MM.1S (cell line): Measurements from ENCODE around the gene GNAT1.

Source experiments
- DNase-seq: peaks from one replicate; pipeline ENCODE4 v3.0.0-alpha.2; 2015
- H2AFZ ChIP-seq: fragments of 300-600 bp; sonication (generic); 2 replicates; pipeline ENCODE4 v1.6.0; 2016; ENCODE audit warnings: antibody characterized with exemption, low read length
- H3F3A ChIP-seq: fragments of 300-600 bp; sonication (generic); 2 replicates; pipeline ENCODE4 v1.6.1; 2016; ENCODE audit warnings: mild to moderate bottlenecking, antibody characterized with exemption, low read length, moderate library complexity, mixed read lengths; ENCODE audit not compliant: insufficient read depth
- H3K27ac ChIP-seq: fragments of 300-600 bp; sonication (generic); 2 replicates; pipeline ENCODE4 v1.5.1; 2016; ENCODE audit warnings: mild to moderate bottlenecking, low read length
- H3K27me3 ChIP-seq: fragments of 300-600 bp; sonication (generic); replicated peaks from 2 replicates; pipeline ENCODE4 v1.6.0; 2016; ENCODE audit warnings: low read length; ENCODE audit not compliant: insufficient read depth
- H3K36me3 ChIP-seq: fragments of 300-600 bp; sonication (generic); replicated peaks from 2 replicates; pipeline ENCODE4 v1.6.1; 2016; ENCODE audit warnings: mild to moderate bottlenecking, low read length, mixed read lengths; ENCODE audit not compliant: insufficient read depth
- H3K4me1 ChIP-seq: fragments of 300-600 bp; sonication (generic); 2 replicates; pipeline ENCODE4 v1.6.1; 2016; ENCODE audit warnings: low read length, mixed read lengths
- H3K4me2 ChIP-seq: fragments of 300-600 bp; sonication (generic); 2 replicates; pipeline ENCODE4 v1.6.0; 2016; ENCODE audit warnings: low read depth, low read length
- H3K4me3 ChIP-seq: fragments of 300-600 bp; sonication (generic); 2 replicates; pipeline ENCODE4 v1.5.1; 2016; ENCODE audit warnings: low read length, mixed read lengths
- H3K79me2 ChIP-seq: fragments of 300-600 bp; sonication (generic); 2 replicates; pipeline ENCODE4 v1.6.1; 2016; ENCODE audit warnings: mixed run types, low read length, mixed read lengths
- H3K9ac ChIP-seq: fragments of 300-600 bp; sonication (generic); 2 replicates; pipeline ENCODE4 v1.6.1; 2016; ENCODE audit warnings: low read length, mixed read lengths
- H3K9me2 ChIP-seq: fragments of 300-600 bp; sonication (generic); replicated peaks from 2 replicates; pipeline ENCODE4 v1.6.1; 2016; ENCODE audit warnings: mild to moderate bottlenecking, low read length, mixed read lengths; ENCODE audit not compliant: insufficient read depth
- H3K9me3 ChIP-seq: fragments of 300-600 bp; sonication (generic); replicated peaks from 2 replicates; pipeline ENCODE4 v1.6.1; 2016; ENCODE audit warnings: mild to moderate bottlenecking, low read length, mixed read lengths; ENCODE audit not compliant: insufficient read depth
- H4K20me1 ChIP-seq: fragments of 300-600 bp; sonication (generic); 2 replicates; pipeline ENCODE4 v1.6.1; 2016; ENCODE audit warnings: mild to moderate bottlenecking, low read length, moderate library complexity, mixed read lengths; ENCODE audit not compliant: insufficient read depth
- EZH2 ChIP-seq: fragments of 300-600 bp; sonication (generic); optimal IDR thresholded peaks from 2 replicates; pipeline ENCODE3; 2017; ENCODE audit warnings: low read depth, mild to moderate bottlenecking, antibody characterized with exemption, low read length, mixed read lengths
- EZH2phosphoT487 ChIP-seq: fragments of 300-600 bp; sonication (generic); IDR thresholded peaks from 2 replicates; pipeline ENCODE4 v1.6.1; 2018; ENCODE audit warnings: antibody characterized with exemption, low read length
- TF ChIP-seq, protein P1 (sequence below): fragments of 300-600 bp; sonication (generic); IDR thresholded peaks from 2 replicates; pipeline ENCODE4 v1.5.1; 2016; ENCODE audit warnings: antibody characterized with exemption, low read length, mixed read lengths

GNAT1 gene

DNA sequence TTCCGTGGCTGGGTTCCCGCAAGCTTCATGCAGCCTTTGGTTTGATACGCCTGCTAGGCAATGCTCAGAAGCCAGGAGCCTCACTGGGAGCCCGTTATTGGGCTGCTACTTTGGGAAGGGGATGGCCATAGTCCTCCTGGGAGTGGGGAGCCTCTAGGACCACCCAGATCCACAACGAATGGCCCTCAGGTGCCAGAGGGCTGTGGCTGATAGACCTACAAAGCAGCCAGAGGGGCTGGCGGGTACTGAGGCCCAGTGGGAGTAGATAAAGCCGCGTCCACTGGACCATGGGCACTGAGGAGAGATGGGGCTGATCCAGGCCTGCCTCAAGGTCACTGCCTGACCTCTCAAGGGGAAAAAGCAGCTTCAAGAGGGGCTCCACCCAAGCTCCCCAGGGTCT lies 714 bp downstream of the GNAT1 start:
- no peaks in the 10 kb centered on the region for H3K9me2 ChIP-seq
- no peak overlapping the region for H3K9ac ChIP-seq
- no peak overlapping the region for H3K27ac ChIP-seq
- H3F3A ChIP-seq: no peaks in the 10 kb centered on the region
- no peaks in the 10 kb centered on the region for H4K20me1 ChIP-seq
- DNase-seq: no peak
- H3K9me3 ChIP-seq: no peaks in the 10 kb centered on the region
- H3K4me3 ChIP-seq: no peak overlapping the region
- no peaks in the 10 kb centered on the region for H3K79me2 ChIP-seq
- peaks cover 60% of the 10 kb centered on the region for H3K27me3 ChIP-seq
- no peaks in the 10 kb centered on the region for H3K4me1 ChIP-seq
- no peak overlapping the region for H3K4me2 ChIP-seq
- no peak overlapping the region for H2AFZ ChIP-seq
- no peak for TF ChIP-seq EZH2phosphoT487
- TF ChIP-seq, protein P1, sequence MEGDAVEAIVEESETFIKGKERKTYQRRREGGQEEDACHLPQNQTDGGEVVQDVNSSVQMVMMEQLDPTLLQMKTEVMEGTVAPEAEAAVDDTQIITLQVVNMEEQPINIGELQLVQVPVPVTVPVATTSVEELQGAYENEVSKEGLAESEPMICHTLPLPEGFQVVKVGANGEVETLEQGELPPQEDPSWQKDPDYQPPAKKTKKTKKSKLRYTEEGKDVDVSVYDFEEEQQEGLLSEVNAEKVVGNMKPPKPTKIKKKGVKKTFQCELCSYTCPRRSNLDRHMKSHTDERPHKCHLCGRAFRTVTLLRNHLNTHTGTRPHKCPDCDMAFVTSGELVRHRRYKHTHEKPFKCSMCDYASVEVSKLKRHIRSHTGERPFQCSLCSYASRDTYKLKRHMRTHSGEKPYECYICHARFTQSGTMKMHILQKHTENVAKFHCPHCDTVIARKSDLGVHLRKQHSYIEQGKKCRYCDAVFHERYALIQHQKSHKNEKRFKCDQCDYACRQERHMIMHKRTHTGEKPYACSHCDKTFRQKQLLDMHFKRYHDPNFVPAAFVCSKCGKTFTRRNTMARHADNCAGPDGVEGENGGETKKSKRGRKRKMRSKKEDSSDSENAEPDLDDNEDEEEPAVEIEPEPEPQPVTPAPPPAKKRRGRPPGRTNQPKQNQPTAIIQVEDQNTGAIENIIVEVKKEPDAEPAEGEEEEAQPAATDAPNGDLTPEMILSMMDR: no peak
- TF ChIP-seq EZH2: no peak
- H3K36me3 ChIP-seq: no peaks in the 10 kb centered on the region

DNA sequence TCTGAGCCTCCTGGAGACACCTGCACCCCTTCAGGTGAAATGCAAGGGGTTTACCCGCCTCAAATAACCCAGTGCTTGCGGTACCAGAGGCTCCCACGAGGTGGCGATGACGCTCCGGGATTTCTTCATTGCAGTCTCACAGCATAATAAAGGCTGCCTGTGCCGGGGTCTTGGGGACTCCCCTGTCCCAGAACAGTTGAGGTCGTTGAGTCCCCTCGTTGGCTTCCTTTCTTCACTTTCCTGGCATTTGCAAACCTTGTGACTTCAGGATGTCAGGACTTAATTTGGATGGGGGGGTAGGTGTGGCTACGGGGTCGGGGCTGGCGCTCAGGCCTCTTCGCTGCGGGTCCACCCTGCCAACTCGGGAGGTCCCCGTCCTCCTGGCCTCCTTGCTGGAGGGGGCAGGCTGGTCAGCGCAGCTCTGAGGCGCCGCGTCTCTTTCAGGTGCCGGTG lies 1.3 kb downstream of the GNAT1 start:
- no peak for TF ChIP-seq EZH2phosphoT487
- TF ChIP-seq, protein P1: peak; percentile 91
- Histone ChIP-seq H3K9ac (no peak overlapping the region), H3K4me3 (no peak overlapping the region), H3F3A (no peaks in the 10 kb centered on the region), H2AFZ (no peak overlapping the region), H3K36me3 (no peaks in the 10 kb centered on the region), H3K27me3 (peaks cover 65% of the 10 kb centered on the region), H3K9me3 (no peaks in the 10 kb centered on the region), H3K79me2 (no peaks in the 10 kb centered on the region), H3K27ac (no peak overlapping the region), H3K4me2 (no peak overlapping the region), H3K9me2 (no peaks in the 10 kb centered on the region), H4K20me1 (no peaks in the 10 kb centered on the region), H3K4me1 (no peaks in the 10 kb centered on the region)
- DNase-seq: peak; percentile 64

DNA sequence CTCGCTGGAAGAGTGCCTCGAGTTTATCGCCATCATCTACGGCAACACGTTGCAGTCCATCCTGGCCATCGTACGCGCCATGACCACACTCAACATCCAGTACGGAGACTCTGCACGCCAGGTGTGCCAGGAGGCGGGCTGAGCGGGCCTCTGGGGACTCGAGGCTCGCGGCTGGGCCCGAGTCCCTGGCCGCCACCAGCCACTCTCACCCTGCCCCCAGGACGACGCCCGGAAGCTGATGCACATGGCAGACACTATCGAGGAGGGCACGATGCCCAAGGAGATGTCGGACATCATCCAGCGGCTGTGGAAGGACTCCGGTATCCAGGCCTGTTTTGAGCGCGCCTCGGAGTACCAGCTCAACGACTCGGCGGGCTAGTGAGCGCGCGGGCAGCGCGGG lies 1.9 kb downstream of the GNAT1 start:
- Histone ChIP-seq H3K27me3 (peaks cover 67% of the 10 kb centered on the region), H3K4me1 (no peaks in the 10 kb centered on the region), H2AFZ (no peak overlapping the region), H3K9me3 (no peaks in the 10 kb centered on the region), H3K9ac (no peak overlapping the region), H3K4me2 (no peak overlapping the region), H4K20me1 (no peaks in the 10 kb centered on the region), H3F3A (no peaks in the 10 kb centered on the region), H3K27ac (no peak overlapping the region), H3K36me3 (no peaks in the 10 kb centered on the region), H3K4me3 (no peak overlapping the region), H3K79me2 (no peaks in the 10 kb centered on the region), H3K9me2 (no peaks in the 10 kb centered on the region)
- no peak for TF ChIP-seq EZH2
- TF ChIP-seq EZH2phosphoT487: no peak
- TF ChIP-seq, protein P1: no peak
- DNase-seq: no peak
